NOMO-1 treated with DMSO at 0.1 percent for 48 hours (cell line): ENCODE data around the gene MARK2.

Source experiments
- DNase-seq: peaks from one replicate; lab custom pipeline; 2025; ENCODE audit not compliant: unreplicated experiment; lab: John Stamatoyannopoulos, UW

The MARK2 gene

DNA sequence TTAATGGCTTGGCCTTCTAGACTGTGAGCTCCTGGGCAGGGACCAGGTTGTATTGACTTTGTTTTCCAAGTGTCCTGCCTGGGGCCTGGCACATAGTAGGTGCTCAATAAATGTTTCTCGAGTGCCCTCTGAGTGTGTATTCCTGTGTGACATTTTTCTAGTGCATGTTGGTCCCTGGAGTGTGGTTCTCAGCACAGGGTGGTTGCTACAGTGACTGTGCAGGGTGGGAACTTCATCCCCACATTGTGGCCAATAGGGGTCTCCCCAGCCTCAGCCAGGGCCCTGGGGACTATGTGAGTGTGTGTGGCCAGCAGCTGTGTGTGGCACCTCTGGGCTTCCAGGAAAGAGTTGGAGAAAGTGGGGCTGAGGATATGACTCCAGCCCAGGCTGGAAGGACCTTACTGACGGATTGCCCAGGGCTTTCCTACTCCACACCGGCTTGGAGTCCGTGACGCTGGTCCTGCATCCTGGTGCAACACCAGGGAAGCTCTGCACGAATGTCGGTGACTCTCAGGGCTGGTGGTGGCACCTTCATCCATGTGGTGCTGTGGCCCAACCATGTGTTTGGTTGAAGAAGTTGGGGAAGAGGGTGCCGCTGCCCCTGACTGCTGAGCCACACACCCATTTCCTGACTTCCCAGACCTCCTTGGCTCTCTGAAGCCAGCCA lies 9.0 kb upstream of the MARK2 start:
- peak; percentile 17 for DNase-seq

DNA sequence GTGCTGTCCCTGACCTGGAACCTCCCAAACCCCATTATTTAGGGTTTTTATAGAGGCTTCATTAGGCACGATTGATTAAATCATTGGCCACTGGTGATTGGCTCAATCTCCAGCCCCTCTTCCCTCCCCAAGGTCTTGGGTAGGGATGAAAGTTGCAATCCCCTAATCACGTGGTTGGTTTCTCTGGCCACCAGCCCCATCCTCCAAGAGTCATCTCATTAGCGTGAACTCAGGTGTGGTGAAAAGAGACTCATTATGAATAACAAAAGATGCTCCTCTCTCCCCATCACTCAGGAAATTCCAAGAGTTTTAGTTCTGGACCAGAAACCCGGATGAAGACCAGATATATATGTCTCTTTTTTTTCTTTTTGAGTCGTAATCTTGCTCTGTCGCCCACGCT lies 7.6 kb upstream of the MARK2 start:
- no peak for DNase-seq

DNA sequence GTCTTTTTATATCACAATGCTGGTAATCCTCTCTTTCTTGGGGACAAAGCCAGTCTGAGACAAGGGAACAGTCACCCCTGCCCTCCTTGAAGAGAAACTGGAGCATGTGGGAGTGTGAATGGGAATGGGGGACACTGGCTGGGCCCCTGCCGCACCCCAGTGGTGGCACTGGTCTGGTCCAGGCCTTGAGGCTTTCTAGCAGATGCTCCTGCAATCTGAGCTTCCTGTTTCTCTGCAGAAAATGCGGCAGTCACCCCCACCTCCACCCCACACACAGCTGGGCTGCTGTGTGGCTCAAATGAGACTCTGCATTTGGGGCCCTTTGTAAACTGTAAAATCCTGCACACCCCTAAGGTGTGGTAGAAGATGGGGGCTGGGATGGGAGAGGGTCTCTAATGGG lies 6.6 kb upstream of the MARK2 start:
- DNase-seq, result peak; percentile 17

DNA sequence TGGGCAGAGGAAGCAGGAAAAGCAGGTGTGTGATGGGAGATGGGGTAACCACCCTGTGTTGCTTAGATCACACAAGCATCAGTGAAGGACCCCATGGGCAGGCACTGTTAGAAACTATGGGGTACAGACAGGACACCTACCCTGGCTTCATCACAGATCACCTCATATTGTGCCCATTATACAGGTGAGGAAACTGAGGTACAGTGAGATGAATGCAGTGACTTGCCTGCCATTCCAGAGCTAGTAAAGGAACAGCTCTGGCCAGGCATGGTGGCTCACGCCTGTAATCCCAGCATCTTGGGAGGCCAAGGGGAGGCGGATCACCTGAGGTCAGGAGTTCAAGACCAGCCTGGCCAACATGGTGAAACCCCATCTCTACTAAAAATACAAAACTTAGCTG lies 5.9 kb upstream of the MARK2 start:
- no peak for DNase-seq

DNA sequence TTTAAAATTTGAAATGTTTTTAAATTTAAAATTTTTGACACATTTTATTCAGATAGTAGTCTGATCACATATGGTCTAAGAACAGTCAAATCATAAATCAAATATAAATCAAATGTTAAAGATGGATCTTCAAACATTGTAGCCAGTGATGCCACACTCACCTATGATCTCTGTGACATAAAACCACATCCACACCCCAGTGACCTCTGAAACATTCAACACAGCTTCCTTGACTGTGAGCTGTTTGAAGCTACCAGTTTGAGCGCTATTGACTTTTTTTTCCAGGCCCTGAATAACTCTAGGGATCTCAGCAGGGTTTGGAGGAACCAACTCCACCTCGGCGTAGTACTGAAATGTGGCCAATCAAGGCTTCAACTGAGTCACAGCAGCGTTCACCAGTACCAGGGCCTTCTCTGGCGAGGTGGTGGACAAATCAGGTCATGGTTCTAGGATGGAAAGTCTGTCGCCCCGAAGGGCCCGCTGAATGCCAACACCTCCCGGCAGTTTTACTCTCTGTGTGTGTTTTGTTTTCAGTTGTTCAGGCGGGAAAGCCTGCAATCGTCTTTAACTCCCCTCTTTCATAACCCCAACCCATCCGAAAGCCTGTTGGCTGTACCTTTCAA lies 4.3 kb upstream of the MARK2 start:
- DNase-seq, result no peak

DNA sequence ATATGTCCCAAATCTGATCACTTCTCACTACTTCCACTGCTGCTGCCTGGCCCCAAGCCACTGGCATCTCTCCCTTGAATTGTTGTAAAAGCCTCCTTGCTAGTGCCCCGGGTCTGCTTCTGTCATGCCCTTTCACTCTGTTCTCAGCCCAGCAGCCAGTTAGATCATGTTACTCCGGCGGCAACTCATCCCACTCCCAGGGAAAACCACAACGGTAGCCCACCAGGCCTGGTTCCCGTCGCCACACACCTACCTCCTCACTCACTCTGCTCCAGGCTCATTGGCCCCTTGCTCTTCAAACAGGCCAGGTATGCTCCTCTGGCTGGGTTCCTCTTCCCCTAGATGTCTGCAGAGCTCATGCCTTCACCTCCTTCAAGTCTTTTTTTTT lies 3.8 kb upstream of the MARK2 start:
- DNase-seq, result no peak

DNA sequence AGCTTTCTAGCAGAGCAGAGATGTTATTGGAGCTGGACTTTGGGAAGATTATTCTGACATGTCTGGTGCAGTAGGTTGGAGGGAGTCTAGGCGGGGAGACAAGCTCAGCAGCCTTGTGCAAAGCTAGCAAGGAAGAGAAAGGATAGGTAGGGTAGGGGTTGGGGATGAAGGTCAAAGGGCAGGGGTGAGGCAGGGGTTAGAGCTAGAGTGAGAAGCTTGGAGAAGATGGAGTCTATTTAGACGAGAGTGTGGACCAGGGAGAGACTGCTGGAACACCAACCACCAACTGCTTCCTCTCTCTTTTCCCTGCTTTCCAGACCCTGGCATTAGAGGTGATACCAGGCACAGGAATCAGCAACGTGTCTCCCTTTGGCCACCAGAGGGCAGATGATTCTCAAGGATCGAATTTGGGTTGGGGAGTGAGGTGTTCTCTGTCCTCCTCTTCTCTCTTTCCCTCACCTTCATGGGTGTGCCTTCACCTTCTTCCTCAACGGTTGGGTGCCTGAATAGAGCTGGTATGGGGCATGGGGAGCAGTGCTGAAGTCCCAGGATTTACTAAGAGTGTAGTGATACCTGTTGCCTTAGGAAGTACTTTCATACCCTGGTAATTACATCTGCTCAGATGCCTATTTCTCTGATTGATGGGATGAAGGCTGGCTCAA lies 1.8 kb upstream of the MARK2 start:
- DNase-seq, result peak; percentile 54

DNA sequence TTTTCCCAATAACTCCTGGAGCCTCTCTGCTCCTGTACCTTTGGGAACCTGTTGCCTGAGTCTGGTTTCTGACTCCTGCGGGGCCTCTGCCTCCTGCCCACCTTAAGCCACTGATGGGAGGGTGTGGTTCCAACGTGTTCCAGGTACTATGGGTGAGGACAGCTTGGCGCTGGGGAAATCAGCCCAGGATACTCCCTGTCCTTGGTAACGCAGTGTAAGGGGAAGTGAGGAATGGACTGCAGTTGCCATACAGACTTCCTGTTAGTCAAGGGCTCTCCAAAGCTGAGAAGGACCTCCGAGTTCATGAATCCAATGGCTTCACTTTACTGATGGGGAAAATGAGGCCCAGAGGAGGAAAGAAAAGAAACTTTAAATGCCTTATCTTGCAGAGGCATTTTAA lies 1.2 kb upstream of the MARK2 start:
- peak; percentile 49 for DNase-seq

DNA sequence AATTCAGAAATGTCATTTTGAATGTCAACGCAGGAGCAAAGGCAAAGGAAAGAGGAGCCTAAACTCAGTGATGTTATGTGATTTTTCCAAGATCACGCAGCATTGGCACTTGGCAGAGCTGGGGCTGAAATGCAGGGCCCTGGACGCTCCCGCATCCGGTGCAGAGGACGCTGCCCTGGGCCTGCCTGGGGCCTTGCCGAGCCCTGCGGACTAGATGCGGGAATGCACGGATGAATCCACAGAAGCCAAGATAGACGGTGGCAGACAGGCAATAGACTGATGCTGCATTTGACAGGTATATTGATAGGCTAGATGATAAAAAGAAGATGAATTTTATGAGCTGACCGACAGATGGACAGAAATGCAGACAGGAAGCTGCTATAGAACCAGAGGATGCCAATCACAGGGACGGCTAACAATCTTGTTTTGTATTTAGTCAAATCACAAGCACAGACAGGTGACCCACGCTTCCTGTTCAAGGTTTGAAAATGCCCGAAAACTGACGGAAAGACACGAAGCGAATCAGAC lies 696 bp upstream of the MARK2 start:
- DNase-seq, result no peak

DNA sequence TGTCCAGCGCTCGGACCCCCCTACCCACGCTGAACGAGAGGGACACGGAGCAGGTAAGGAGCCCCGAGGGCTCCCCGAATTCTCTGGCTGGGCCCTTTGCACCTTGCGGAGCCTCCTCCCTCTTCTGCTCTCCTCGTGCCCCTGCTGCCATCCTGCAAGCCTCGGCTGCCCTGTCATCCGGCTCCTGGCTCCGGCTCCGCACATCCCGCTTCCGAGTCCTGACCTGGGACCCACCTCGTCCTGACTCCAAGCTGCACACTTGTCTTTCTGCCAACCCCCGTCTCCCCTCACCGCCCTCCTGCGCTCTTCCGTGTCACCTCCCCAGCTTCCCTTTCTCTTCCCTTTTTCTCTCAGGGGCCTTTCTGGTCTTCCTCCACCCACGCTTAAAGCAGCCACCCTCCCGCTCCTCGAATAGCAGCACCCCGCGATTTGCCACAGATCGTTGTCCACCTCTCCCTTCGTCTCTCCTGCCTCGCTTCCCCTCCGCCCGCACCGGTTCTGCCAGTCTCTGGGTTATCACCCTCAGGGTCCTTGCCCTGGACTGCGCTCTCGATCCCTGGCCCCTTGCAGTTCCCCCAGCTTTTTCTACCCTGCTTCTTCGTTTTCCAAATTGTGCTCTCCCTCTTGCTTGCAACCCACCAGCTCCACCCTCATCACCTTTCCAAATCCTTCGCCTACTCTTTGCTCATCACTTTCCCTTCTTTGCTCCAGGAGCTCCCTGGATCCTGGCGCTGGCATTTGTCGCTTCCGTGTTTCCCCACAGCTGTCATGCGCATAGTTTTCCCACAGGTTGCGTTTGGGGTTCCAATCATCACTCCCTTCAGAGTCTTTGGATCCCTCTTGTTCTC lies 822 bp downstream of the MARK2 start:
- DNase-seq, result peak; percentile 72

DNA sequence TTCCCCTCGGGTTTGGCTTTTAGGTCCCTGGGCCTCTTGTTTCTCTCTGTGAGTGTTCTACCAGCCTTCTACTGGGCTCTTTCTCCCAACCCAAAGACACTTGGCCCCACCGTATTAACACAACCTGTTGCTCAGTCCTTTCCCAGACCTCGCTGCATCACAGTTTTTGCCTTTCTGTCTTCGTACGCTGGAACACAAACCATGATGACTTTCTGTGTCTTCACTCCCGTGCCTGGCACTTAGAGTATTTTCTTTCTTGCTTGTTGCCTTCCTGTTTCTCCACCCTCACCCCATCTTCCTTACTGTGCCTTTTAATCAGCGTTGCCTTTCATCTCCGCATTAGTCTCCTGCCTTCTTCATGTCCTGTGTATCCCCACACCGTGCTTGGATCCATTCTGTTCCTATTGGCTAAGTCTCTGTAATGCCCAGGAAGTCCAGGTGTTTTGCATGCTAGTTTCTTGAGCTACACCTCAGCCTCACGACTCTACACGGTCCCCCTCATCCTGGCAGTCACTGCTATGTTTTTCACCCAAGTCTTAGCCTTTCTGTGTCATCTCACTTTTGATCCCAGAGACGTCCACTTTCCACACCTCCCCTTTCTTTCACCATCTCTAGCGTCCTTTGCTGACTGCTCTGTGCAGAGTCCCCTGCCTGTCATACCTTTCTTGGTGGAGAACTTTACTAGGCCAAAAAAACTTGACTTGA lies 1.6 kb downstream of the MARK2 start:
- DNase-seq, result peak; percentile 40

DNA sequence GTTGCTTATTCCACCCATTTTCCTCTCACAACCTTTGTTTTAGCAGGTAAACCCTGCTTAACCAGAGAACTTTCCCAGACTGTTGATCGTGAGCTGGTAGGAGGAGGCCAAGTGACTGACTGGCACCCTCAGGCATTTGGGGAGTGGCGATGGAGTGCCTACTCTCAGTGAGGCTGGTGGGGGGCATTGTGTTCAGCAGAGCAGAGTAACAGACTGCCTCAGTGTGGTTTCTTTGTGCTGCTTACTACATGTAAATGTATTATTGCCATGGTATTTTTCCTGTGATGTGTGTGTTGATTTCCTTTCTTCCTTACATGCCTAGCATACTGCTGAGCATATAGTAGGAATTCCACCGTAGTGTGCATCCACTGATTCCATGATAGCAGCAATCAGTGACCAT lies 2.6 kb downstream of the MARK2 start:
- DNase-seq, result no peak

DNA sequence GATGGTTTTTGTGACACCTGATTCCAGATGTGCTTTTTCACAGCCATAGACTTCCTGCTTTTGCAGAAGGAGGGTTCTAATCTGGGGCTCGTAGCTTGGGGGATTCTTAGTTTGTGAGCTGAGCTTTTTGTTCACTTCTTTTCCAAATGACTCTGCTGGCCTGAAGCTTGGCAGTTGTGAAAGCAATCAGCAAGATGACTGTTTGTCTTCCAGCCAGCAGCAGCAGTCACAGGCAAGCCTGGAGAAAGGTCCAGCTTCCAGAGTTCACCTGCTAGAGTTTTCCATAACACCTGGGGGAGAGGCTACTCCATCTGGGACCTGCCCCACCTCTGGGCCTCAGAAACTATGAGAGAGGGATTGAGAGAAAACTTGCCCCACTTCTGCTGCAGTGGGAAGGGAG lies 4.1 kb downstream of the MARK2 start:
- DNase-seq, result no peak

DNA sequence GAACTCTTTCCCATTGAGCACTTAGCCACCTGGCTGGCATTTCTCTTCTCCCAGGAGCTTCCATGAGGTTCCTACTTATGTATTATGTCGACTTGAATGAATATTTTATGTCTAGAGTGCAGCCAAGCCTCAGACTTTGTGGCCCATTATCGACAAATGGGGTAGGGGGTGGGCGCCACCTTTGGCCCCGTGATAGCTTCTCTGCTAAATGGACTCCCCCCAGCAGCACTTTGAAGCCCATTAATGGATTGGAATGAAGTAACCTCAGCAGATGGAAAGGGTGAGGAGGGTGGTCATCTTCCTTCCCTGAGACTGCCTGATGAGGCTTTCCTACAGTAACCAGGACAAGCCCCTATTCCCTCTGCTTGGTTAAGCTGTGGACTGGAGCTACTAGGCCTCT lies 5.9 kb downstream of the MARK2 start:
- DNase-seq, result no peak

DNA sequence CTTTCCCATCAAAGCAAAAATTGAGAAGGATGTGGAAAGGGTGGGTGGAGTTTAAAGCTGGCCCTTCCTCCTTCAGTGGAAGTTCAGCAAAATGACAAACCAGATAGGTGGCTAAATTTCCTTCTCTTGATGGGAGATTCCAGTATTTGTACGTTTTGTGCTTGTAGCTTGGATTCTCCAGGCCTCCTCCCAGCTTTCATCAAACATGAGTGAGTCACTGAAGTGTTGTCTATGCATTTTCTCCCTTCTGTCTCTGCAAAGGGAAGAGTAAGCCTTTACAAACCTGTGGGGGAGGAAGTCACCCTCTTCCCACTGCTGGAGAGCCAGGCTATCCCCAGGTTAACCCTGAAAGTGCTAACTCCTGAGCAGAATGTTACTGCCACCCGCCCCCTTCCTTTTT lies 6.4 kb downstream of the MARK2 start:
- DNase-seq, result no peak

DNA sequence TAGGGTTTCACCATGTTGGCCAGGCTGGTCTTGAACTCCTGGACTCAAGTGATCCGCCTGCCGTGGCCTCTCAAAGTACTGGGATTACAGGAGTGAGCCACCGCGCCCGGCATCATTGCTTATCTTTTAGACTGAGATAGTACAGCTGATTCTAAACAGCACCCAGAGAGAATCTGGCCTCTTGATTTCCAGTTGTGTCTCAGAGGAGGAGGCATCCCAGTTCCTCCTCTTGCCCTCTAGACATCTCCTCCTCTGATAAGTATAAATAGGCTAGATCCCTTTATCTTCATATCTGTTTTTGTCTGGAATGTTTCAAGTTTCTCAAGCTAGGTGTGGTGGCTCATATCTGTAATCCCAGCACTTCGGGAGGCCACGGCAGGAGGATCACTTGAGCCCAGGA lies 7.0 kb downstream of the MARK2 start:
- no peak for DNase-seq

DNA sequence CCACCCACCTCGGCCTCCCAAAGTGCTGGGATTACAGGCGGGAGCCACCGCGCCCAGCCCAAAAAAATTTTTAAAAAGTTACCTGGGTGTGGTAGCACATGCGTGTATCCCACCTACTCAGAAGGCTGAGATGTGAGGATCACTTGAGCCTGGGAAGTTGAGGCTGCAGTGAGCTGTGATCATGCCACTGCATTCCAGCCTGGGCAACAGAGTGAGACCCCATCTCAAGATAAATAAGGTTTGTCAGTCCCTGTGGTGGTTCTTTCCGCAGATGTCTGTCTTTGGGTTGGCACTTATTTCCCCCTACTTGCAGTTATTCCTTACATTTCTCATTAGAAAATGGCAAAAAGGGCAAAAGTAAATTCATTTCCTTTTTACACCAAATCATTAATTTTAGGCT lies 8.0 kb downstream of the MARK2 start:
- DNase-seq, result no peak

DNA sequence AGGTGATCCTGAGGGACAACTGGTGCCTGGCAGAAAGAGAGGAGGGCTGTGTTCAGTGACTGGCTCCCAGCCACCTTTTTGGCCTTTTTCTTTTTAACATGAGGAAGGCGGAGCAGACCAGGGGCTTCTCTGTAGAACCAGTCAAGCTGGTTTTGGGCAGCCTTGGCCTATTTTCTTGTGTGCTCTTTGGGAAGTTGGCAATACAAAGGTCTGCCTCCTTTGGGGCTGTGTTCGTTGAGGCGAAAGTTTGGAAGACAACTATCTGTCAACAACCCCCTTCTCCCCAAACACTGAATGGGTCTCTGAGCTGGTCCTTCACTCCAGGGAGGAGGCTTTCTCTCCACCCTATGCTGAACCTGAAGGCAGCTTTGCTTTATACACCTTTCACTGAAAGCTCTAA lies 8.5 kb downstream of the MARK2 start:
- no peak for DNase-seq

DNA sequence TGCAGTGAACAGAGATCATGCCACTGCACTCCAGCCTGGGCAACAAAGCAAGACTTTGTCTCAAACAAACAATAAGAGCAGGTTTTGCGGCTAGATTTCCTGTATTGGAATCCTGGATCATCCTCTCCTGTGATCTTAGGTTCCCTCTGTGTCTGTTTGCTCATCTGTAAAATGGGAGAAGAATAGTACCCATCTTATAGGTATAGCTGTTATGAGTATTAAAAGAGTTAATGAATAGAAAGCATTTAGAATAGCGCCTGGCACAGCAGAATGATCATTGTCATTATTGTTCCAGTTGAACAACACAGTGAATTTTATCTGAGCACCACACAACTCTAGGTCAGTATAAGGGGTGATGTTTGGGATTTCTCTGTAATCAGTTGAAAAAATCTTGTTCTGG lies 10.8 kb downstream of the MARK2 start:
- DNase-seq, result no peak

DNA sequence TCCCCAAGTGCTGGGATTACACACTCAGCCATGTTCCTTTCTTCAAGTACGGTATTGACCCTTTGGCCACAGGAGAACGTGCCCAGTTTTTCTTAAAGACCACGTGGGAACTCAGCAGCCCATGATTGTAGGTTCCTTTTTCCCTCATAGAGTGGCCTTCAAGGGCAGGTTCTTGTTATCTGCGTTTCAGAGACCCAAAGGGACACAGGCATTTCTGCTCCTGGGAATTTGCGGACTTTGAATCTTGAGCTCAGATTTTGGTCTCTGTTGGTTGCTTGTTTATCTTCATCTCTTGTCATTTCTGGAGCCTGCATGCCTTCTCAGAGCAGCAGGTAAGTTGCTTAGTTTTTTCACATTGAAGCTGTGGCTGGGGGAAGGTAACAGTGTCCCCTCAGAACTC lies 12.0 kb downstream of the MARK2 start:
- DNase-seq, result no peak

DNA sequence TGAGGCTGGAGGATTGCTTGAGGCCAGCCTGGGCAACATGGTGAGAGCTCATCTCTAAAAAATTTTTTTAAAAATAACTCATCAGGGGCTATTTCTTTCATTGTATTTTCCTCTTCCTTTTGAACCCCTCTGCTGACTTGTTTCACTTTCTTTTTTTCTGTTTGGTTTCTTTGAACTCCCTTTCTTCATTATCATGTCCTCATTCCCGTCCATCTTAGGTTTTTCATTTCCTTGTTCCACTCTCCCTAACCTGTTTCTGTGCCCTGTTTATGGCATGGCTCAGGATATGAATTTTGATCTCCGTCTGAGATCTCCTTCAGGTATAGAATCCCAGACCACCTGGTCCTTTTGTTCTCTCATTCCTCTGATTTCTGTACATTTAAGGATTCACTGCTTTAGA lies 12.5 kb downstream of the MARK2 start:
- DNase-seq, result no peak
